Cardiac muscle cell (in vitro differentiated cells and primary cell): Measurements from ENCODE around the gene CEACAM16. TPM values are rescaled to one million over a fixed set of nuclear protein-coding genes. Genes with fewer than 3 reads are reported as not detected.

ENCODE experiments used
- DNase-seq, 2 donors: peaks; one replicate each; pipeline versions ENCODE4 v3.0.0 to v3.0.0-alpha.2; 2010 to 2017; ENCODE audit warnings: low read depth in 1 of 2, low spot score in 1 of 2
- H3K27ac ChIP-seq: fragments of 200-600 bp; sonication (generic); 2 replicates; pipeline ENCODE4 v1.5.1; 2016
- H3K27me3 ChIP-seq: fragments of 200-600 bp; sonication (generic); 2 replicates; pipeline ENCODE4 v1.6.0; 2016; ENCODE audit warnings: control low read depth
- H3K36me3 ChIP-seq: fragments of 200-600 bp; sonication (generic); 2 replicates; pipeline ENCODE4 v1.5.1; 2016; ENCODE audit warnings: control low read depth
- H3K4me1 ChIP-seq: fragments of 200-600 bp; sonication (generic); 2 replicates; pipeline ENCODE4 v1.8.1; 2017; ENCODE audit warnings: low read depth, mild to moderate bottlenecking, mixed run types
- H3K4me3 ChIP-seq: fragments of 200-600 bp; sonication (generic); 2 replicates; pipeline ENCODE4 v1.5.1; 2016; ENCODE audit warnings: mild to moderate bottlenecking
- H3K9me3 ChIP-seq: fragments of 200-600 bp; sonication (generic); 2 replicates; pipeline ENCODE4 v1.5.1; 2017; ENCODE audit warnings: low read depth, mild to moderate bottlenecking, control low read depth
- CTCF ChIP-seq: IDR thresholded peaks from 2 replicates; pipeline ENCODE4 v1.5.1; 2012; ENCODE audit warnings: low read depth, mild to moderate bottlenecking, low read length
- polyA plus RNA-seq: library from polyadenylated mRNA; unstranded; fragments of >200 nt; fragmentation: Nextera tagmentation; extraction: Ambion mirVana; gene quantifications from 2 replicates; pipeline ENCODE4 v1.2.1, GENCODE V29; 2016
- total RNA-seq: library from RNA; depleted of rRNA; stranded (reverse); fragments of >200 nt; gene quantifications from 2 replicates; pipeline ENCODE4 v1.2.3, GENCODE V29; 2016

The CEACAM16 gene
- total and polyA plus RNA-seq, 2 experiments from 2014 or later, result not detected

GRCh38 chr19:44747739-44748425 is 48.9 kb downstream of the CEACAM16 start:
- no peak for TF ChIP-seq CTCF
- Histone ChIP-seq H3K9me3 (no peaks in the 10 kb centered on the region), H3K36me3 (no peaks in the 10 kb centered on the region), H3K4me3 (peak overlapping the region; percentile 82), H3K4me1 (peaks cover 4% of the 10 kb centered on the region), H3K27me3 (peaks cover 15% of the 10 kb centered on the region), H3K27ac (no peak overlapping the region)
- peak; percentile 46 to 81 for DNase-seq

DNA sequence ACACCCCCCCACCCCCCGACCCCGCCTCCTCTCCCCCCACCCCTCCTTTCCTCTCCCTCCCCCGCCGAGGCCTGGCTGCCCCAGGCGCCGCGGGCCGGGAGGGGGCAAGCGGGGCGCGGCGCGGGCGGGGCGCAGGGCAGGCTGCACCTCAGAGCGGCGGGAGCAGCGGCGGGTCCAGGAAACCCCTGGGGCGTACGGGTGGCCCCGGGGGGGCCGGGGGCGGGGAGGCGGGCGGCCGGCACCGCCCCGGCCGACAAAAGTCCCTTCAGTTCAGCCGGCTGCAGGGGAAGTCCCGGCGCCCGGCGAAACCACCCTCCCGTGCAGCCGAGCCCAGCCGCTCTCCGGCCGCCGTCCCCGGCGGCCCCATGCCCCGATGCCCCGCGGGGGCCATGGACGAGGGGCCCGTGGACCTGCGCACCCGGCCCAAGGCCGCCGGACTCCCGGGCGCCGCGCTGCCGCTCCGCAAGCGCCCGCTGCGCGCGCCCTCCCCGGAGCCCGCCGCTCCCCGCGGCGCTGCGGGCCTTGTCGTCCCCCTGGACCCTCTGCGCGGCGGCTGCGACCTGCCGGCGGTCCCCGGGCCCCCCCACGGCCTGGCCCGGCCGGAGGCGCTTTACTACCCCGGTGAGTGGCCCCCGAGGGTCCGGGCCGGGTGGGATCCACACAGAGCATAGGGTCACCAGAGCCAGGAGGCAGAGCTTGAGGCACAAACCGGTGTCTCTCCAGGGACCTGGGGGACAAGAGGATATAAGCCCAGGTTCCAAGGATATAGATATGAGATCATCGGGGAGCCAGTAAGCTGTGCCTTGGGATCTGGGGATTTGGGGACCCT is 49.7 kb downstream of the CEACAM16 start, which contains the start of gene BCL3:
BCL3 (plus strand) TSS at position 283 of the 829 bp plus-strand sequence; CDS start at position 366, 83 bp downstream.
- peak; percentile 68 to 88 for DNase-seq
- no peak for TF ChIP-seq CTCF
- Histone ChIP-seq H3K4me1 (peaks cover 4% of the 10 kb centered on the region), H3K4me3 (peak within 1 kb of the TSS; percentile 82), H3K27ac (no peak within 1 kb of the TSS), H3K9me3 (no peaks in the 10 kb centered on the region), H3K27me3 (peaks cover 15% of the 10 kb centered on the region), H3K36me3 (no peaks in the 10 kb centered on the region)

DNA sequence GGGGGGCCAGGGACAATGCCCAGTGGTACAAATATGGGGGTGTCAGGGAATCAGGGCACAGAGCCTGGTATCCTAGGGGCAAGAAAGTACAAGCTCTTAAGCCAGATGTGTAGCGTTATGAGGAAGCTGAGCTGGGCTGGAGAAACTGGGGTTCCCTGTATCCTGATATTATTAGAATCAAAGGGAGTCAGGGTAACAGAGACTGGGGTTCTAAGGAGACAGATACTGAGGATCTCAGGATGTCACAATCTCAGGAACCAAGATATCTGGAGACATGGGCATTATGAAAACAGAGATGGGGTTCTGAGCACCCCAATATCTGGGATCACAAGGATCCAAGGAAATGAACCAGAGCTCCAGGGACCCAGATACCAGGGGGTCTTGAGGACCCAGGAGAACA is 50.3 kb downstream of the CEACAM16 start:
- peaks cover 4% of the 10 kb centered on the region for H3K4me1 ChIP-seq
- H3K36me3 ChIP-seq, result no peaks in the 10 kb centered on the region
- peak overlapping the region; percentile 82 for H3K4me3 ChIP-seq
- H3K27me3 ChIP-seq, result peaks cover 15% of the 10 kb centered on the region
- no peak for TF ChIP-seq CTCF
- H3K27ac ChIP-seq, result no peak overlapping the region
- H3K9me3 ChIP-seq, result no peaks in the 10 kb centered on the region
- no peak for DNase-seq

DNA sequence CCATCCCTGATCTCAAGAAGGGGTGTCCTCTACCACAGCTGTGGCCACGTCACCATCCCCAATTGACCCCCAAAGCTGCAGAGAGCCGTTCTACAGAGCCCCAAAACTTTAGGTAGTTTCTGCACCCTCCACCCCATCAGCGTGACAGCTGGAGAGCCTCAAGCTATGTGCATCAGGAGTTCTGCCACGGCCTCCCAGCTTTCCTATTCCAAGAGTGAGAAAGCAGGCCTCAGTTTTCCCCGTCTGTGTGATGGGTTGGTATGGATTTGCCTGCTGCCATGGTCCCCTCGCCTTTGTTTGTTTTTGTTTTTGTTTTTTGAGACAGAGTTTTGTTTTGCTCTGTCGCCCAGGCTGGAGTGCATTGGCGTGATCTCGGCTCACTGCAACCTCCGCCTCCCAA is 51.0 kb downstream of the CEACAM16 start:
- no peaks in the 10 kb centered on the region for H3K9me3 ChIP-seq
- no peaks in the 10 kb centered on the region for H3K36me3 ChIP-seq
- no peak overlapping the region for H3K4me3 ChIP-seq
- no peak for DNase-seq
- no peak overlapping the region for H3K27ac ChIP-seq
- H3K27me3 ChIP-seq, result peaks cover 15% of the 10 kb centered on the region
- H3K4me1 ChIP-seq, result peaks cover 10% of the 10 kb centered on the region
- no peak for TF ChIP-seq CTCF

GRCh38 chr19:44752123-44752815 is 53.3 kb downstream of the CEACAM16 start:
- H3K36me3 ChIP-seq, result no peaks in the 10 kb centered on the region
- H3K4me1 ChIP-seq, result peaks cover 14% of the 10 kb centered on the region
- no peak overlapping the region for H3K4me3 ChIP-seq
- no peaks in the 10 kb centered on the region for H3K9me3 ChIP-seq
- no peak overlapping the region for H3K27ac ChIP-seq
- no peak for DNase-seq
- H3K27me3 ChIP-seq, result peaks cover 3% of the 10 kb centered on the region
- TF ChIP-seq CTCF, result no peak
